Measurements from ENCODE around the gene WDR82.

The WDR82 gene, protein sequence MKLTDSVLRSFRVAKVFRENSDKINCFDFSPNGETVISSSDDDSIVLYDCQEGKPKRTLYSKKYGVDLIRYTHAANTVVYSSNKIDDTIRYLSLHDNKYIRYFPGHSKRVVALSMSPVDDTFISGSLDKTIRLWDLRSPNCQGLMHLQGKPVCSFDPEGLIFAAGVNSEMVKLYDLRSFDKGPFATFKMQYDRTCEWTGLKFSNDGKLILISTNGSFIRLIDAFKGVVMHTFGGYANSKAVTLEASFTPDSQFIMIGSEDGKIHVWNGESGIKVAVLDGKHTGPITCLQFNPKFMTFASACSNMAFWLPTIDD

DNA sequence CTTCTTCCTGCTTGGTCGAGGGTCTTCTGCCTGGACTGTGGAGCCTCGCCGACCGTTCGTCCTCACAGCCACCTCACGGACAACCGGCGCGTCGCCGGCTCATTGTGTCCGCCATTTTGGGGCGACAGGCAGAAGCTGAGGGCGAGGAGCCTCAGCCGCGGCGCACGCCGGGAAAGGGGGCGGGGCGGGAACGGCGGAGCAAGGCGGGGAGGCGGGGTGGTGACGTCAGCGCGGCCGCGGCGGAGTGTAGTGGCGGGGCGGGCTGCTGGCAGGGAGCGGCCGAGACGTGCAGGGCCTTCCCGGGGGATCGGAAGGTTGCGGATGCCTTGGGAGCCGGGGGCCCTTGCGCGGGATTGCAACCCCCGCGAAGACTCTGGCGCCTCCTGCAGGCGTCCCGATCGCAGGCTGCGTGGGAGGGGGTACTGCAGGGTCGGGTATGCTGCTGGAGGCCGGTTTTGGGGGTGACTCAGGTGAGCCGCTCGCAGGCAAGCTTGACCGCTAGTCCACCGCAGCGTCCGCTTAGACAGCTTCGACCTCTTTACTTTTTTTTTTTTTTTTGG, at the start of gene WDR82:
Gene WDR82 (minus strand): TSS at position 140 of the 560 bp plus-strand sequence. CDS start 288 bp downstream, outside the sequence.
- DNase-seq: peak; percentile 70

DNA sequence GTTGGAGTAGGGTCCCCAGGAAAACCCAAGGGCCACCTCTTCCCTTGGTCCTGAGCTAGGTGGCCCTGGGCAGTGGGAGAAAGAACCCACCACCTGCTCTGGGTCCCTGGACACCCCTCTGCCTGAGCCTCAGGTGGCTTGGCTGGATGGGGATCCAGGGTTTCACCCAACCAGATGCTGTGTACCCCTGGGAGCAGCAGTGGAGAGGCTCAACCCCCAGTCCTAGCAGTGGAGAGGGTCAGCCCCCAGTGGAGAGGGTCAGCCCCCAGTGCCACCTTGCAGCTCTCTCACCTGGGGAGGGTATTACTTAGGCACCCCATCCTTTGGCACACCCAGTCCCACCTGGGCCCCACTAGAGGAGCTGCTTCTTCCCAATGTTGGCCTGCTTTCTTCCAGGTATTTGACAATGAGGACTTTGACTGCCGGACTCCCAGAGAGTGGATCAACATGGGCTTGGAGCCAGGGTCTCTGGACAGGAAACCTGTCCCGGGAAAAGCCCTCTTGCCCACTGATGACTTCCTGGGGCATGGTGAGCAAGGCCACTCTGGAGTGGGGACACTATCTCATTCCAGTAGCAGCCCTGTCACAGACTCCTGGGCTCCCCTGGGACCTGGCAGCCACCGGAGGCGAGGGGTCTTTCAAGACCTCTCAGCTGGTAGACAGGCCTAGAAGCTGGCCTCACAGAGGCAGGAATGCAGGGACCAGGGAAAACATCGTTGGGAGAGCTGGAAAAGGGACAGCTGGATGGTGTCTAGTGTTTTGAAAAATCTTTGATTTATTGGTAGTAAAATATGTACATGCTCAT, 49.2 kb upstream of the WDR82 start:
- DNase-seq: no peak

DNA sequence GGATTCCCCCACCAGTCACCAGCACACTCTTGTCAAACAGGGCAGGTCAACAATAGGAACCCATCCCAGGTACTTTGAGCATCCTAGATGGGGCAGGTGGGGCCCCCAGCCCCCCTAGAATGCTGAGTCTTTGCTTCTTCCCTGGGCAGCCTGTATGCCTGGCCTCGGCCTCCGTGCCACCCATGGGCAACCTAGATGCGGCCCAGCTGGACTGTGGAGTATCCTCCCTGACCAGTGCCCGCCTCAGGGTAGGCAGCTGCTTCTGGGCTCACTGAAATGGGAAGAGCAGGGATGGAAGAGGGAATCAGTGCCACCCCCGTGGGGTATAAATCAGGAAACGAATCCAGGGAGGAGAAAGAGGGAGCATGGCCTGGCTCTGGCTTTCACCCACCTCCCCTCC, 48.5 kb upstream of the WDR82 start:
- DNase-seq: no peak

DNA sequence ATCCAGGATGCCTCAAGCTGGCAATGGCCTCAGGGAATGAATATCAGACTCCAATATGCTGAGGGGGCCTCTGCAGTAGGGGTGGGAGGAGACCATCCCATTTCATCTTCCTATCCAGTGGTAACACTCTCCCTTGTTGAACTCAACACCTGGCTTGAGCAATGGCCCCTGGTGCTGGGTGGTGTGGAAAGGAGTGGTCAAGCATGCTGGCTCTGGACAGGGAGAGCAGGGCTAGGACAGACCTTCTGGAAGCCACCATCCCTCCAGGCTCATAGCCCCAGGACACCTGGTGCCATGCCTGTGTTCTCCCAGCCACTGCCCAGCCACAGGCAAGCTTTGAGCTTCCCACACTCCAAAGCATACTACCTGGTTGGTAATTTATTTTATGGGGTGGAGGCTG, 47.2 kb upstream of the WDR82 start:
- no peak for DNase-seq

DNA sequence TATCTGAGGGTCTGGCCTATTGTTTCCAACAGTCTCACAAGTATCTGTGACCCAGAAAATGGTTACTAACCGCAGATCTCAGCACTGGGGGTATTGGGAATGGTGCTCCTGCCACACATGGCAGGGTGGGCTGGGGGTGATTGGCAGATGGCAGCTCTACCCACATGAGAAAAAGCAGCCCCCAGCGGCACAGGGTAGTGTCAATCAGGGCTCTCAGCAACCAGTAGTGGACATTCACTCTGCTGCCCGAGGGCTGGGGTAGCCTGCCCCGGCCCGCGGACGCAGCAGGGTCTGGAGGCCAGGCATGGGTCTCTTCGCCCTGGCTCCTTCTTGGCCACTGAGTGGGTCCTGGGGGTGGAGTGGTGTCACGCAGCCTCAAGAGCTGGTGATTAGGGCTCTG, 46.2 kb upstream of the WDR82 start:
- no peak for DNase-seq

DNA sequence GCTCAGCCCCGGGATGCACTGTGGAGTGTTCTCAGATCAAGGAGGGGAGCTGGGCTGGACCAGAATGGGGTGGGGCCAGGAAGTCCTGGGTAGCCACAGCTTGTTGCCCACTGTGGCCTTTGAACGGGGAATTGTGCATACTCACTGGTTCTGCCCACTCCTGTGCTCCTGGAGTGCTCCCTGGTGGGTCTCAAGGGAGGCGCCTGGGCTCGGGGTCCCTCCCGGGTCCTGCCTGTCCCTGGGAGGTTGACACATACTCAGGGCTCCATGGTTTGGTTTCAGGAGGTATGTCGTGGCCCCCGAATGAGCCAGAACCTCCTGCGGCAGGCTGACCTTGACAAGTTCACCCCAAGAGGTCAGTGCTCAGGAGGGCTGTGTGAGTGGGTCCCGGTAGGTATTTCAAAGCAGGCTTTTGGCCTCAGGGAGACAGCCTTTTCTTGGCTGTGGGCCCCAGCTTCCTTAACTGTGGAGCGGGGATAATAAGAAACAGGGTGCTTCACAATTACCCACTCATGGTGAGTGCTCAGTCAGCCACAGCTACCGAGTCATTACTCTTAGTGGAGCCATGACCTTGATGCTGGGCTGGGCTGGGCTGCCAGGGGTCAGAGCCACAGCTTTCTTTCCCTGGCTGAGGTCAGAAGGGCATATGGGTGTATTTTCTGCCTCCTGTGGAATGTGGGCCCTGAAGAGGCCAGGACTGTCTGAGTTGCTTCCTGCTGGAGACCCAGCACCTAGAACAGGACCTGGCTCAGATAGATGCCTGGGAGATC, 45.3 kb upstream of the WDR82 start:
- DNase-seq: no peak

DNA sequence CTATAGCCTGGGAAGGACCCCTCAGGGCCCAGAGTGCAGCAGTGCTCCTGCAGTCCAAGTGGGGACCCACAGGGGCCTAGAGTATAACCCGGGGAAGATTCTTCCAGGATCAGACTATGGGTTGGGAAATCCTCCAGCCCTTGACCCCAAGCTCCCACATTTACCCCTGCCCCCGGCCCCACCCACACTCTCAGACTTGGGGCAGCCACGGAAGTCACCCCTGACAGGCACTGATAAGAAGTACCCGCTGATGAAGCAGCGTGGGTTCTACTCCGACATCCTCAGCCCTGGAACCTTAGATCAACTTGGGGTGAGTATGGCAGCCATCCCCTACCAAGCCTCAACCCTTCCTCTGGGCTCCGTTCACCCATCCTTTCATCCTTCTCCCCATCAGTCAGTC, 44.0 kb upstream of the WDR82 start:
- DNase-seq: no peak

DNA sequence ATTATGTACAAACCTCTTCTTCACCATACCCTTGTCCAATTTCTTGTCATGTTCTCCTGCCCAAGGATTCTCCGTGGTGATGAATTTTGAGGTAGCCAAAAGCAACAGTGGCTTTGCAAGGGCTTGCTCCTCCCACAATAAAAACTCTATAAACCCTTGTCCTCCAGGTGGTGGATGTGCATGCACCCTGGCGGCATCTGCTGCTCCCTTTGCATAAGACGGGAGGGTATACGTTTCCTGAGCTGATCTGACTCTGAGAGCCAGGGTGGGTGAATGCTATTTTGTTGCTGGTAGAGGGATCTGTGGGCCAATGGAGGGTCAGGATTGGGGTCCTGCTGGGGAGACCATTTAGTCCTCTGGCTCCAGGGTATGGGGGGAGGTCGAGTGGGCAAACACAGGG, 43.0 kb upstream of the WDR82 start:
- DNase-seq: no peak

DNA sequence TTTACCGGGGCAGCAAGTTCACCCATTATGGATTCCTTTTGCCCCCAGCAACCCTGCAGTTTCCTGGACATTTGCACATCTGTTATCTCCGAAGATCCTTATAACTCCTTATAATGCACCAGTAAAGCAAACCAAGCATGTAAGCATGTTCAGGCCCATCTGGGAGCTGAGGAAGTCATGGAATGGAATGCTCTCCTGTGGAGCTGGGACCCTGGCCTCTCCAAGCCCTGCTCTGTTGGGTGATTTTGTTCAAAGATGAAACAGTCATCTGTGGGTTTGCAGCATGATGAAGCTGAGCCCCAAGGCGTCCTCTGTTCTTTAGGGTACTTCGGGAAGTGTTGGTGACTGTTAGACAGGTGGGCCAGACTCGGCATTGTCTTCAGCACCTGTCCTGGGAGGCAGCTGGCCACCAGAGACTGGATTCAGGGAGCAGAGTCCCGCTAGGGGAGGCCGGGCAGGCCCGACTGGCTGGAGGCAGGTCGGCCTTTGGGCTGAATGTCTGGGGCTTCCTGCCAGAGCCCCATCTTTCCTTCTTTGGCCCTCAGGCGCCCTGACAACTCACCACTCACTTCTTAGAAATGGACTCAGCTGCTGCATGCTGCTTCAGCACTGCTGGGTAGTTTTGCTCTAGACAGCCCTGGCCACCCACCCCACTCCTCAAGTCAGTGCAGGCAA, 41.6 kb upstream of the WDR82 start:
- no peak for DNase-seq

DNA sequence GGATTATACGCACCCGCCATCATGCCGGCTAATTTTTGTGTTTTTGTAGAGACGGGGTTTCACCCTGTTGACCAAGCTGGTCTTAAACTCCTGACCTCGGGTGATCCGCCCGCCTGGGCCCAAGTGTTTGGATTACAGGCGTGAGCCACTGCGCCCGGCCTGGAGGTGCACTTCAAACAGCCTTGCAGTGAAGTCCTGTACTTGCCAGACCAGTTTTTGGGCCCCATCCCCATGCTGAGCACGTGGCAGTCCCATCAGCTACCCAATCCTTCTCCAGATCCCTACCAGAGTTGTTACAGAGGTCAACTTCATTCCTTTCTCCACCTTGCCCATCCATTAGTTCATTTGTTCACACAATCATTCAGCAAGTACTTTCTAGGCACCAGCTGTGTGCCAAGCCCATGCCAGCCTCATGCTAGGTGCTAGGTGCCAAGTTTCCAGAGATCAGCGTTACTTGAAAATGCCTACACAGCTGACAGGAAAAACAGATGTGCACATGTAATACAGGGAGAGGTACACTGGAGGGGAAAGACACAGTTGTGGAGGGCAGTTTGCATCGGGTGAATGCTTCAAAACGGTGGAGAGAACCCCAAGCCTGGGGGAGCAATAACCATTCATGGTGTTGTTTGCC, 39.9 kb upstream of the WDR82 start:
- no peak for DNase-seq

DNA sequence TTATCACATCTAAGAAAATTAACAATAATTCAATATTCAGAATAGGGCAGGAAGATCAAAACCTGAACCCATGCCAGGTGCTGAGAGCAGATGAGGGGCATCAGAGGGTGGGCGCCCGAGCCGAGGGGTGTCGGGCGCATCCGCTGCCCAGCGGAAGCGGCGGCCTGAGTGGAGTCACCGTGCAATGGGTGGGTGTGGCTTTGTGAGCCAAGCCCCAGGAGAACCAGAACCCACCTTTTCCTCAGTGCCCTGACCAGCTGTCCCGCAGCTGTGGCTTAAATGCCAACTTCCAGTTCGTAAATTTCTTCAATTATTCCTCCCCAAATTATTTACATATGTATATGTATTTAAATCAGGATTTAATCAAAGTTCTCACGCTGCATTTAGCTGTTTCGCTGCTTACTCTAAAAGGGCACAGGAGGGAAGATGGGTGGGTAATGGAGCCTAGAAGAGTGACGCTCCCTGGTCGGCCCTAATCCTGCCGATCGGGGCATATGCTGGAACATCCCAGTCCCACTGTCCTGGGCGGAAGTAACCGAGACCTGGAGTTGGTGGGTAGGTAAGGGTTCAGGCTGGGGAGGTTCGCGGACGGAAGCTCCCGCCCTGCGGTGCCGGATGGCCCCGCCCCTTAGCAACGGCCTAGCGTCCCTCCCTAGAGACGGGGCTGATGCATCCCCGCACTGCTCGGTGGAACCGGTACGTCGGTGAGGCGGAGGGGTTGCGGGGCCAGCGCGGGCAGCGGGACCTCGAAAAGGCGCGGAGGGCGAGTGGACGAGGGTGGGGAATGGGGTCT, 39.0 kb upstream of the WDR82 start:
- peak; percentile 50 for DNase-seq

DNA sequence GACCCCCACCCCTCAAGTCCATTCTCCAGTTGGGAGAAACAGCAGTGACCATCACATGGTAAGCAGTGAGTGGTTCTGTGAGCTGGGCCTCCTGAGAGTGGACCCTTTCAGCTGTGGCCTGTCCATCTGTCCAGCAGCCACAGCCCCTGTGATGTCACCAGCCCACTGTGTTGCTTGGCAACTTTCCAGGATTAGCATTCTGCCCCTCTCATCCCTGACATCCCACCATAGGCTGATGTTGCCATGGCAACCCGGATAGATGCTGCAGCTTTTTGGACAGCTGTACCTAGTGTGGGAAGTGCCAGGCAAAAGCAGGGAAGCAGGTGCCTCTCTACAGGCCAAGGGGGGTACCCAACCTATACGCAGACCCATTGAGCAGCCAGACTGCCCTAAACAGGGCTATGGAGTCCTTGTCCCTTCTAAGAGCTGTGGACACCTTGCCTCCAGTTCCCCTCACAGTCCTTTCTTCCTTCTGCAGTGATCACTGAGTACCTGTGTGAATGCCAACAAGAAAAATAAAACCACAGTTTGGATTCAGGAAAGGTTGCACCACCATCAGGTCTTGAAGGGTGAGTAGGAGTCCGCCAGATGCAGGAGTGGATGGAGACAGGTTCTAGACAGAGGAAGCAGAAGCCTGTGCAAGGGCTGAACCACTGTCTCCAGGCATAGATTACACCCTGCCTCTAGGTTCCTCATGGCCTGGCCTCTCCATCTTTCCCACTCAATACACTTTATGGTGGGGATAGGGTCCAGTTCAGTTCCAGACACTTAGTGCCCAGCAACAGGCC, 37.7 kb upstream of the WDR82 start, which contains the start of gene DNAH1:
Gene DNAH1 (plus strand): TSS at position 343 of the 788 bp plus-strand sequence. CDS start 6,124 bp downstream, outside the sequence.
- no peak for DNase-seq

DNA sequence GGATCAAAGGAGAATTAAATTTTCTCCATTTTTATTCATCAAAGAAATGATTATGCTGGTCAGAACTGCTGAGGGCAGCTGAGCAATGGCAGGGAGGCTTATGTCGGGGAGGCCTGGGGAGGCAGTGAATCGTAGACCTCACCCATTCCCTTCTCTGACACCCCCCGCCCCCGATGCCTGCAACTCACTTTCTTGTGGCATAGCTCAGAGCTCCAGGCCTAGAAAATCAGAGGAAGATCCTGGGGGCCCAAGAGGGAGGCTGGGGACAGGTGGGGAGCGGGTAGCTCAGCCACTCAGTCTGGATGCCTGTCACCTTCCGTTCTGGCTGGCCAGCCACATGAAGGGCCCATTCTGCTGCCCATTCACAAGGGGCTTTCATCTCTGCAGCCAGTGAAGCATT, 36.6 kb upstream of the WDR82 start:
- DNase-seq: no peak

DNA sequence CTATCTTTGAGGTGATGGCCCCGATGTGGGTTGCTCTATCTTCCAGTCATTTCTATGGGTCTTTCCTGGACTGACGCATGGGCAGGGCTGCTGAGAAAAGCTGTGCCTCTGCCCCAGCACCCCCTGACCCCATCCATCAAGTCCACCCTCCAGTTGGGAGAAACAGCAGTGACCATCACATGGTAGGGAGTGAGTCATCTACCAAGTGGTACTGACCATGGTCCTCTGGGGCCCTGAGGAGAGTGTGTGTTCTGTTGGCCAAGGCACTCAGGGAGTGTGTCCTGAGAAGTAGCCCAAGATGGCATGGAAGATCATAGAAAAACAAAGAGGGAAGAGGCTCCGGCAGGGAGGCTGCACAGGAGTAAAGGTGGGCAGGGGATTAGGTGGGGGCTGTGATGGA, 36.0 kb upstream of the WDR82 start:
- no peak for DNase-seq

DNA sequence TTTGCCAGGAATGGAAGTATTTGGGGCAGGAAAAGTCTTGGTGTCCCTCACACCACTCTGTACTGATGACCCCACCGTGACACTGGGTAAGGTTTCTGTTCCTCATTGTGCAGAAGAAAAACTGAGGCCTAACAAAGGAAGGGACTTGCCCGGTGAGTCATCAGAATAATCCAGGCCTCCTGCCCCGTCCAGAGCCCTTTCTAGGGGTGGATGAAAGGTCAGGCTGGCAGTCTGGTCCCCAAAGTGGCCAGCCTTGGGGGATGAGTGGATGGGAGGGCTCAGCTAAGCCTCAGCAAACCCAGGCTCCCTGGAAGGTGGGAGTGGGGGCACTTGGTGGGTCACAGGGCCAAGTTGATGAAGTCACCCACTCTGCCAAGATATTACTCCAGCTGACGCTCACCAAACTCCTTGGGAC, 35.3 kb upstream of the WDR82 start:
- DNase-seq: no peak

DNA sequence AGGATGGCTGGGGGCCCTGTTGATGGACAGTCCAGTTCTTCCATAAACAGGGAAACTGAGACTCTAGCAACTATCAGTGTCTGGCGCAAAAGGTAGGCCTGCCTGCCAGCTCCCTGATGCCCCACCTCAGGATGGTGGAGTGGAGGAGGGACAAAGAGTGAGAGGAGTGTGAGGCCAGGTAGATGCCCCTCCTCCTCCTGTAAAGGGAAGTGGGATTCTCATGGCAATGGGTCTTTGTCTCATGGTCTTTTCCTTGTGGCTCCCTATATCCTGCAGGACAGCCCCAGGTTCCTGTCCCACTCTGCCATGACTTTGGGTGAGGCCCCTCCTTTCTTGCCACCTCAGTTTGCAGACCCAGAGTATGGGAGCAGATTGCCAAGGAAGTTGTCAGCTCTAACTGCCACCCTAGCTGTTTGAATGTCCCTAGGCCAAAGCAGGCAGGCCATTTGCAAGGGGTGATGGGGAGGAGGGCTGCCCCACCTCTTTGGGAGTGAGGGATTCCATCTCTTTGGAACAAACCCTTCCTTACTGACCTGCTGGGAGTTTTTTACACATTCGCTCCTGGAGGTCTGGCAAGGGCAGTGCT, 34.8 kb upstream of the WDR82 start:
- no peak for DNase-seq

DNA sequence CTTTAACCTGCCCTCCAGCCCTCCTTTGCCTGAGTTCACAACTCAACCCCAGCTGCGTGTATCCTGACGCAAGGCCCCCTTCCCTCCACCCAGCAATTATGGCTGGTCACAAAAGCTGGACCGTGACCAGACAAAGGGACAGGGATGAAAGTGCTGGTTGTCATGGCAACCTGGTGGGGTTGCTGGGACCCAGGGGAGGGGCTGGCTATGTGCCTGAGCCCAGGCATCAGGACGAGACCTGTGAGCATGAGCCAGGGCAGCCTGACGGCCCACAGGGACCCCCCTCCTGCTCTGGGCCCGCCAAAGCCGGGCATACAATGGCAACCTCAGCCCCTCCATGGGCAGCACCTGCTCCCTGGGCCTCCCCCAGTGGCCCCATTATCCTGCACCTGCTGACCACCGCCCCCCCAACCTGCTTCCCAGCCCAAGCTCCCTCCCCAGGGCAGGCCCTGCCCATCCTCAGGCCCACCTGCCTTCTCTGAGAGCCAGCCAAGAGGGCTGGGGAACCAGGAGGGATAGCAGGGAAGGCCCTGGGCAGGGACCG, 33.2 kb upstream of the WDR82 start:
- peak; percentile 61 for DNase-seq

DNA sequence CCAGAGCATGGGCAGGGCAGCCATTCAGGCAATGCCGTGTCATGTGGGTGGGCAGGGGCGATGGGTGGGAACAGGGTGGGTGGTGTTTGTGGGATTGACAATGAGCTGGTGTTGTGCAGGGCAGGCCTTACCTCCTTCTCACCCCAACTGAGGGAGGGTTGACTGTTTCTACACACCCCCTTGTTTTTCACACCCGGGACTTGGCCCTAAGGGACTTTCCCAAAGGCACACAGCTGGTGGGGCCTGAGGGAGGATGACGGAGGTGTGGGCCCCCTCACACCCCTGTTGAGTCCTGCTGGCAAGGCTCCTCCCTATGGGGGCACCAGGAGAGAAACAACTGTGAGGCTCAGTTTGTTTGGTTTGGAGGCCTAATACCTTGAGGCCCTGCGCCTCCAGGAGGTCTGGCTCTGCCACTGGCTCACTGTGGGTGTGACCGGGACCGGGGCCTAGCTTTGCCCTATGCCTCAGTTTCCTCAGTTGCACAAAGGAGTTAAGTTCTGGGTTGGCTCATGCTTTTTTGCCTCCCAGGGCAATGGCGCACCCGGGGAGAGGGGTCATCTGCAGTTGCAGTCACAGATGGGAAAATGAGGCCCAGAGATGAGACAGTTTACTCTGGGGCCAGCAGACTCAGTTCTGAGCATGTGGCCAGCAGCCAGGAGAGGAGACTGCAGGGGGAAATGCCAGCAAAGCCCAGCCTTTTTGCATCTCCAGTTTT, 32.6 kb upstream of the WDR82 start:
- no peak for DNase-seq

DNA sequence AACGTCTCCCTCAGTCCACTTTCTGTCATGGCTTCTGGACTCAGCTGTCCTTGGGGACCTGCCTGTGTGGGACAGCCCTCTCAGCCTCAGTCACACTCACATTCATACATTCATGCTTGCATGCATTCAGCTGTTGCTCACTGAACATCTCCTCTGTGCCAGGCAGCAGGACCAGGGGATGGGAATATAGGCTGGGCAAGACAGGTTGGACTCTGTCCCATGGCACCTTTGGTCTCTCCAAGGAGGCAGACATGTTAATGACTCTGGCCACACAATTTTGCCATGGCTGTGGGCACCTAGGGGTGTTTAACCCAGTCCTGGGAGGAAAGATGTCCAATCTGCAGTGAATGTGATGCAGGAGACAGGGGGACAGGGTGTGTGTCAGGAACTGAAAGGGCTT, 29.9 kb upstream of the WDR82 start:
- no peak for DNase-seq
